HEK293 (cell line): ENCODE measurements around the gene ARAP1.

Experiments
- CTCF ChIA-PET: fragments of 350-600 bp; formaldehyde crosslinking; extraction: SDS; loops from one replicate; lab custom pipeline; 2021; ENCODE audit warnings: antibody characterized with exemption; lab: Yijun Ruan, JAX
- POLR2A ChIA-PET: fragments of 300-600 bp; formaldehyde crosslinking; extraction: SDS; loops from one replicate; lab custom pipeline; 2020; ENCODE audit warnings: antibody characterized with exemption, inconsistent platforms; lab: Yijun Ruan, JAX
- H3K27ac ChIP-seq: fragments of 200-500 bp; sonication (Bioruptor generic); 2 replicates; pipeline ENCODE4 v1.5.1; 2014; ENCODE audit warnings: low read depth, low read length, control low read depth, inconsistent platforms; ENCODE audit errors: extremely low read depth
- H3K36me3 ChIP-seq, 2 experiments: fragments of 200-500 bp in 1 of 2; sonication (Bioruptor generic) in 1 of 2; 1 replicate in 1 of 2; 2 replicates in 1 of 2; pipeline ENCODE4 v1.5.1; 2014 to 2017; ENCODE audit warnings: inconsistent platforms in 2 of 2, low read length in 2 of 2; ENCODE audit not compliant: control insufficient read depth in 2 of 2, insufficient read depth in 1 of 2
- H3K4me1 ChIP-seq: fragments of 200-500 bp; sonication (Bioruptor generic); 2 replicates; pipeline ENCODE4 v1.5.1; 2014; ENCODE audit warnings: mild to moderate bottlenecking, low read length, inconsistent platforms; ENCODE audit not compliant: control insufficient read depth, insufficient read depth
- H3K4me3 ChIP-seq: 2 replicates; pipeline ENCODE4 v1.5.1; 2011; ENCODE audit warnings: low read depth, mild to moderate bottlenecking, control low read depth, low read length, moderate library complexity
- H3K9me3 ChIP-seq: fragments of 200-500 bp; sonication (Bioruptor generic); 2 replicates; pipeline ENCODE4 v1.5.1; 2014; ENCODE audit warnings: low read depth, low read length, inconsistent platforms; ENCODE audit not compliant: control insufficient read depth, insufficient read depth
- EGR2 ChIP-seq: fragments of 450-650 bp; formaldehyde crosslinking; IDR thresholded peaks from 2 replicates; pipeline ENCODE4 v1.5.1; 2016; ENCODE audit warnings: low read depth, missing biosample characterization, missing genetic modification characterization
- ELK4 ChIP-seq: IDR thresholded peaks from 2 replicates; pipeline ENCODE4 v1.6.1; 2011; ENCODE audit warnings: mild to moderate bottlenecking, low read depth, low read length, borderline replicate concordance
- GLIS1 ChIP-seq: fragments of 450-650 bp; formaldehyde crosslinking; IDR thresholded peaks from 2 replicates; pipeline ENCODE4 v1.5.1; 2016; ENCODE audit warnings: missing biosample characterization, missing genetic modification characterization
- OSR2 ChIP-seq: fragments of 450-650 bp; formaldehyde crosslinking; IDR thresholded peaks from 2 replicates; pipeline ENCODE4 v1.5.1; 2016; ENCODE audit warnings: missing biosample characterization, missing genetic modification characterization
- PRDM10 ChIP-seq: fragments of 450-650 bp; formaldehyde crosslinking; IDR thresholded peaks from 2 replicates; pipeline ENCODE4 v1.5.1; 2016; ENCODE audit warnings: missing biosample characterization, missing genetic modification characterization
- SP7 ChIP-seq: fragments of 450-650 bp; formaldehyde crosslinking; IDR thresholded peaks from 2 replicates; pipeline ENCODE4 v1.5.1; 2016; ENCODE audit warnings: missing biosample characterization, missing genetic modification characterization
- ZBTB8A ChIP-seq: fragments of 450-650 bp; formaldehyde crosslinking; IDR thresholded peaks from 2 replicates; pipeline ENCODE4 v1.5.1; 2016; ENCODE audit warnings: missing biosample characterization, missing genetic modification characterization
- ZFHX2 ChIP-seq: fragments of 450-650 bp; formaldehyde crosslinking; conservative IDR thresholded peaks from 2 replicates; pipeline ENCODE4 v1.5.1; 2016; ENCODE audit warnings: missing biosample characterization, missing genetic modification characterization
- ZNF132 ChIP-seq: fragments of 450-650 bp; formaldehyde crosslinking; IDR thresholded peaks from 2 replicates; pipeline ENCODE4 v1.5.1; 2017; ENCODE audit warnings: missing biosample characterization, missing genetic modification characterization, borderline replicate concordance
- ZNF148 ChIP-seq: fragments of 450-650 bp; formaldehyde crosslinking; IDR thresholded peaks from 2 replicates; pipeline ENCODE4 v1.5.0; 2017; ENCODE audit warnings: missing biosample characterization, missing genetic modification characterization, borderline replicate concordance
- ZNF398 ChIP-seq: fragments of 450-650 bp; formaldehyde crosslinking; IDR thresholded peaks from 2 replicates; pipeline ENCODE4 v1.5.1; 2017; ENCODE audit warnings: missing biosample characterization, missing genetic modification characterization
- ZNF510 ChIP-seq: fragments of 450-650 bp; formaldehyde crosslinking; IDR thresholded peaks from 2 replicates; pipeline ENCODE4 v1.5.1; 2018; ENCODE audit warnings: mild to moderate bottlenecking, missing genetic modification characterization, missing biosample characterization; ENCODE audit not compliant: insufficient replicate concordance
- ZNF514 ChIP-seq: fragments of 450-650 bp; formaldehyde crosslinking; IDR thresholded peaks from 2 replicates; pipeline ENCODE4 v1.5.1; 2016; ENCODE audit warnings: missing biosample characterization, missing genetic modification characterization
- ZNF549 ChIP-seq: fragments of 450-650 bp; IDR thresholded peaks from 2 replicates; pipeline ENCODE4 v1.5.1; 2018; ENCODE audit warnings: missing biosample characterization, missing genetic modification characterization, mild to moderate bottlenecking, inconsistent platforms, moderate library complexity
- ZNF624 ChIP-seq: fragments of 450-650 bp; formaldehyde crosslinking; IDR thresholded peaks from 2 replicates; pipeline ENCODE4 v1.5.1; 2017; ENCODE audit warnings: missing biosample characterization, missing genetic modification characterization
- ZNF704 ChIP-seq: fragments of 450-650 bp; formaldehyde crosslinking; IDR thresholded peaks from 2 replicates; pipeline ENCODE4 v1.5.1; 2016; ENCODE audit warnings: missing biosample characterization, missing genetic modification characterization

The ARAP1 gene

GRCh38 chr11:72704783-72705265, 47.4 kb downstream of the ARAP1 start:
- TF ChIP-seq ZBTB8A: no peak
- ChIA-PET CTCF (interaction anchor here (0.8 kb wide), 1 partner anchor 20 kb away, joined by 3 read pairs; no protein-coding TSS in a partner anchor), POLR2A (no interaction called here)
- peaks cover 0 to 86% of the 10 kb centered on the region in 2 experiments; a peak in 1 of 3 replicates for H3K36me3 ChIP-seq
- H3K4me3 ChIP-seq: no peak overlapping the region
- no peaks in the 10 kb centered on the region for H3K9me3 ChIP-seq
- no peaks in the 10 kb centered on the region for H3K4me1 ChIP-seq
- H3K27ac ChIP-seq: no peak overlapping the region

GRCh38 chr11:72704028-72704782, 48.0 kb downstream of the ARAP1 start:
- TF ChIP-seq SP7 (tag by site-specific recombination): no peak
- peaks cover 0 to 86% of the 10 kb centered on the region in 2 experiments; a peak in 1 of 3 replicates for H3K36me3 ChIP-seq
- no peak overlapping the region for H3K4me3 ChIP-seq
- no peak overlapping the region for H3K27ac ChIP-seq
- H3K9me3 ChIP-seq: no peaks in the 10 kb centered on the region
- ChIA-PET CTCF (interaction anchor here (0.6 to 0.8 kb wide), 3 partner anchors 21 to 57 kb away, joined by 3 read pairs; no protein-coding TSS in a partner anchor), POLR2A (no interaction called here)
- no peaks in the 10 kb centered on the region for H3K4me1 ChIP-seq

GRCh38 chr11:72703267-72704008, 48.8 kb downstream of the ARAP1 start:
- CTCF ChIA-PET: interaction anchor here (0.6 to 1.5 kb wide), 4 partner anchors 21 to 57 kb away, joined by 3 to 5 read pairs (median 3); no protein-coding TSS in a partner anchor
- no peak overlapping the region for H3K4me3 ChIP-seq
- H3K4me1 ChIP-seq: no peaks in the 10 kb centered on the region
- H3K27ac ChIP-seq: no peak overlapping the region
- POLR2A ChIA-PET: no interaction called here
- peaks cover 0 to 89% of the 10 kb centered on the region in 2 experiments; a peak in 1 of 3 replicates for H3K36me3 ChIP-seq
- no peaks in the 10 kb centered on the region for H3K9me3 ChIP-seq
- TF ChIP-seq PRDM10 (tag by site-specific recombination): no peak
- TF ChIP-seq ZNF704 (tag by site-specific recombination): no peak
- TF ChIP-seq ELK4: no peak
- TF ChIP-seq ZNF132: no peak
- TF ChIP-seq EGR2 (tag by site-specific recombination): no peak
- TF ChIP-seq OSR2 (tag by site-specific recombination): no peak
- TF ChIP-seq ZNF148 (tag by site-specific recombination): no peak
- TF ChIP-seq ZNF510 (tag by site-specific recombination): no peak
- TF ChIP-seq ZNF398: no peak
- TF ChIP-seq ZNF624 (tag by site-specific recombination): no peak
- TF ChIP-seq GLIS1 (tag by site-specific recombination): 0 out of 2 replicates have a peak, but pooled peaks have one; percentile 22
- TF ChIP-seq ZNF549 (tag by site-specific recombination): no peak
- TF ChIP-seq ZFHX2 (tag by site-specific recombination): 0 out of 2 replicates have a peak, but pooled peaks have one; percentile 8
- no peak for TF ChIP-seq ZNF514 (tag by site-specific recombination)
